ENCODE measurements around the gene GATAD2A.

DNA sequence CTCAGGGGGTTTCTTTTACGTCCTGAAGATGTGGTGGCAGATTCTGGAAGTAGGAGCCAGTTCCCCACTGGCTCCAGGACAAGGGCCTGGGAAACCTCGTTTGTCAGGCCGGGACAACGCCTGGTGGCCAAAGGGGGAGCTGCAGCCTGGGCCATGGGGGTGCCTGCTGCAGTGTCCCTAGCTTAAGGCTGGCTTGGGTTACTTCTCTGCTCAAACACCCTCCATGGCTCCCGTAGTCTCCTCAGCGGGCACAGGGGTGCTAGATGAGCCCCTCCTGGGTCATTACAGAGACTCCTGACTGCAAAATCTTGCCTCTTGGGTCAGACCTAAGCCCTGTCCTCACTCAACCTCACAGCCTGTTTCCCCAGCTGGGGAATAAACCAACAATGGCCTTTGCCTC is 147.3 kb downstream of the GATAD2A start:
- TF ChIP-seq TAF1 (IDR thresholded peaks at IDR 0.05; ENCODE audit: borderline replicate concordance, low read depth, low read length), result no peak
- no peak for TF ChIP-seq POLR2A (IDR thresholded peaks at IDR 0.05; ENCODE audit: low read depth, low read length)
- TF ChIP-seq POLR2AphosphoS5 (IDR thresholded peaks at IDR 0.05; ENCODE audit: low read depth, low read length), result no peak
